Activated CD8-positive, alpha-beta memory T cell treated with anti-CD3 and anti-CD28 coated beads for 36 hours (primary cell): ENCODE measurements around the gene TGFB3. TPM values are rescaled to one million over a fixed set of nuclear protein-coding genes. Genes with fewer than 3 reads are reported as not detected.
"Not testable (repeated sequence)": the region's sequence is repeated elsewhere in the genome, so short reads cannot be mapped to it uniquely, and the experiment has no call there.

Experiments
- CTCF ChIA-PET: fragments of 350-600 bp; sonication (Branson Sonifier 250); formaldehyde crosslinking; loops from one replicate; lab custom pipeline; 2021; ENCODE audit warnings: antibody characterized with exemption; lab: Charles Lee
- POLR2A ChIA-PET: fragments of 350-600 bp; sonication (Branson Sonifier 250); formaldehyde crosslinking; loops from one replicate; lab custom pipeline; 2021; ENCODE audit warnings: antibody characterized with exemption; lab: Charles Lee
- total RNA-seq, 2 experiments: library from RNA; stranded (reverse); gene quantifications; one replicate each; pipeline ENCODE4 v1.2.3, GENCODE V29; 2021

Gene TGFB3
- total RNA-seq, 2 experiments from 2014 or later, result 2.3 to 3.0 TPM

GRCh38 chr14:75920421-75920820 is 61.4 kb downstream of the TGFB3 start:
- POLR2A ChIA-PET, CTCF ChIA-PET: not testable (repeated sequence)

- CTCF ChIA-PET, result interaction anchor here (1.5 to 2.1 kb wide), 2 partner anchors 11 to 63 kb away, joined by 3 to 6 read pairs; no protein-coding TSS in a partner anchor
- POLR2A ChIA-PET, result no interaction called here
These were observed 63.9 kb downstream of the TGFB3 start for GRCh38 chr14:75917946-75918335.

- ChIA-PET POLR2A (no interaction called here), CTCF (interaction anchor here (2.1 kb wide), 1 partner anchor 11 kb away, joined by 6 read pairs; no protein-coding TSS in a partner anchor)
These were observed 64.4 kb downstream of the TGFB3 start for GRCh38 chr14:75917322-75917945.

- ChIA-PET POLR2A (no interaction called here), CTCF (interaction anchor here (0.7 kb wide), 1 partner anchor 698 kb away, joined by 3 read pairs; no protein-coding TSS in a partner anchor)
These were observed 66.8 kb downstream of the TGFB3 start for GRCh38 chr14:75915045-75915444.

- ChIA-PET POLR2A (no interaction called here), CTCF (interaction anchor here (1.1 to 1.7 kb wide), 2 partner anchors 67 to 69 kb away, joined by 3 read pairs; no protein-coding TSS in a partner anchor)
These were observed 68.6 kb downstream of the TGFB3 start for GRCh38 chr14:75913183-75913582.

GRCh38 chr14:75911883-75912282 is 69.9 kb downstream of the TGFB3 start:
- ChIA-PET CTCF (interaction anchor here (1.7 kb wide), 1 partner anchor 69 kb away, joined by 3 read pairs; no protein-coding TSS in a partner anchor), POLR2A (no interaction called here)

GRCh38 chr14:75910048-75910447 is 71.7 kb downstream of the TGFB3 start:
- CTCF ChIA-PET, result no interaction called here
- POLR2A ChIA-PET, result no interaction called here

- POLR2A ChIA-PET, result no interaction called here
These were observed 72.2 kb downstream of the TGFB3 start for GRCh38 chr14:75909630-75910029.

More at GRCh38 chr14:75909630-75910029, 72.2 kb downstream of the TGFB3 start:
- CTCF ChIA-PET, result no interaction called here

Other genes starting within 250 kb of the TGFB3 start
- gene IFT43, start 3.8 kb upstream of the TGFB3 start, total RNA-seq, result 10 to 100 TPM; 11.8 to 13.8 TPM
- 10 to 100 TPM; 36.9 to 40.0 TPM for gene GPATCH2L, start 169.9 kb upstream of the TGFB3 start, total RNA-seq